Measurements from ENCODE around the gene ANKRD7.

- TF ChIP-seq CTCF (conservative IDR thresholded peaks at IDR 0.05) (no peak), ZFX (IDR thresholded peaks at IDR 0.05) (no peak)
Measured at GRCh38 chr7:118214051-118214832, 10.3 kb upstream of the ANKRD7 start.
